Measurements from ENCODE around the gene ZNF280B.
"Not testable (repeated sequence)": the region's sequence is repeated elsewhere in the genome, so short reads cannot be mapped to it uniquely, and the experiment has no call there.

ZNF280B gene

GRCh38 chr22:22534604-22535415 is 26.3 kb upstream of the ZNF280B start:
- no peak for DNase-seq

- DNase-seq, result no peak
These were observed 25.3 kb upstream of the ZNF280B start for GRCh38 chr22:22533863-22534262.

- no peak for DNase-seq
These were observed 24.9 kb upstream of the ZNF280B start for GRCh38 chr22:22533417-22533816.

GRCh38 chr22:22532547-22533071 is 24.1 kb upstream of the ZNF280B start:
- DNase-seq, result not testable (repeated sequence)

- DNase-seq, result no peak
These were observed 23.4 kb upstream of the ZNF280B start for GRCh38 chr22:22531770-22532546.

- no peak for DNase-seq
These were observed 20.2 kb upstream of the ZNF280B start for GRCh38 chr22:22528780-22529179.

- DNase-seq, result no peak
These were observed 18.8 kb upstream of the ZNF280B start for GRCh38 chr22:22527312-22527711.

GRCh38 chr22:22526125-22526912 is 17.8 kb upstream of the ZNF280B start:
- no peak for DNase-seq

- no peak for DNase-seq
These were observed 15.0 kb upstream of the ZNF280B start for GRCh38 chr22:22523494-22523893.

GRCh38 chr22:22521631-22522030 is 13.1 kb upstream of the ZNF280B start:
- DNase-seq, result no peak

GRCh38 chr22:22520667-22521602 is 12.4 kb upstream of the ZNF280B start:
- no peak for DNase-seq

- DNase-seq, result no peak
These were observed 11.6 kb upstream of the ZNF280B start, which contains the start of gene ZNF280A for GRCh38 chr22:22520020-22520656. ZNF280A (minus strand) TSS chr22:22520270; CDS start chr22:22515630, 4,640 bp downstream.

- no peak for DNase-seq
These were observed 11.0 kb upstream of the ZNF280B start for GRCh38 chr22:22519591-22519990.

GRCh38 chr22:22516992-22517391 is 8.4 kb upstream of the ZNF280B start:
- DNase-seq, result no peak

- DNase-seq, result no peak
These were observed 7.3 kb upstream of the ZNF280B start for GRCh38 chr22:22515890-22516289.

- DNase-seq, result not testable (repeated sequence)
These were observed 5.9 kb upstream of the ZNF280B start for GRCh38 chr22:22514431-22514830.

GRCh38 chr22:22513619-22514018 is 5.1 kb upstream of the ZNF280B start:
- DNase-seq, result no peak

- DNase-seq, result no peak
These were observed 4.4 kb upstream of the ZNF280B start for GRCh38 chr22:22512951-22513350.

GRCh38 chr22:22510833-22511232 is 2.3 kb upstream of the ZNF280B start:
- DNase-seq, result not testable (repeated sequence)

GRCh38 chr22:22509912-22510311 is 1.4 kb upstream of the ZNF280B start:
- DNase-seq, result not testable (repeated sequence)

- no peak for DNase-seq
These were observed 734 bp downstream of the ZNF280B start for GRCh38 chr22:22507743-22508273.

All from activated naive CD4-positive, alpha-beta T cell (primary cell).